Suprapubic skin (tissue), 3 donors: ENCODE data around the gene NHSL2.

ENCODE experiments used
- CTCF ChIP-seq, 2 donors: fragments of 200-600 bp in 1 of 2; fragments of 450-650 bp in 1 of 2; sonication (generic) in 1 of 2; IDR thresholded peaks; one replicate each; pipeline ENCODE4 v1.5.1; 2016 to 2019; ENCODE audit warnings: antibody characterized with exemption in 2 of 2, mild to moderate bottlenecking in 1 of 2, moderate library complexity in 1 of 2
- POLR2A ChIP-seq, 2 donors: fragments of 450-650 bp; IDR thresholded peaks; one replicate each; pipeline ENCODE4 v1.6.1; 2017; ENCODE audit warnings: antibody characterized with exemption in 2 of 2, mild to moderate bottlenecking in 2 of 2, moderate library complexity in 2 of 2

- TF ChIP-seq CTCF (IDR thresholded peaks at IDR 0.05) (no peak), POLR2A (IDR thresholded peaks at IDR 0.05) (no peak)
Observed at GRCh38 chrX:72201836-72202536, 291.3 kb downstream of the NHSL2 start.
